HG02840 (cell line): ENCODE data around the gene LSMEM2.
"Not testable (repeated sequence)": the region's sequence is repeated elsewhere in the genome, so short reads cannot be mapped to it uniquely, and the experiment has no call there.

Source experiments
- ATAC-seq: cut with Tn5 transposase; IDR thresholded peaks from one replicate; pipeline ENCODE4 v1.9.1; 2021; ENCODE audit warnings: mild to moderate bottlenecking, moderate library complexity, moderate number of reproducible peaks; ENCODE audit not compliant: unreplicated experiment, low FRiP score

The LSMEM2 gene

GRCh38 chr3:50263478-50264382 lies 15.2 kb upstream of the LSMEM2 start:
- ATAC-seq = no peak

DNA sequence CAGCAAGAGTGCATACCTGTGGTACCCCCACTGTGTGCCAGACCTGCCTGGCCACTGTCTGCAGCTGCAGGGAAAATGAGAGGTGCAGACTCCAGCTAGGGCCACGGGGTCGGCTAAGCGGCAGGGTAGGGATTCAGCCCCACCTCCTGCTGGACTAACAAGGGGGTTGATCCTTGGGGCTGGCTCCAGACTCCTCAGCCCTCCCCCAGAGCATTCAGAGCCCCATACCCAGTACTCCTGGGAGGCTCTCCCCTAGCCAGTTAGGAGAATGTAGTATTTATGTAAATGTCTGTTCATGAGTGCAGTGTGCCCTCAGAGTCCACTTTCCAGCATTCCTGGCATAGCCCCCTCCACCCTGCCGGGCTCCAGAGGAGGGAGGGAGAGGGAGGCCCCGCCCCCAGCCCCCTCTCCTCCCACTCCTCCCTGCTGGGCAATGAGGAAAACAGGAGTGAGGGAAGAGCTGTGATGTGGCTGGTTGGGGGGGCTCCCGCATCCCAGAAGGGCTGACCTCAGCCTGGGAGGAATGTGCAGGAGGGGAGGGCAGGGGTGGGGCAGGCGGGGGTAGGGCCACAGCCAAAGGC lies 14.4 kb upstream of the LSMEM2 start:
- ATAC-seq = no peak

- ATAC-seq = no peak
These were observed 13.9 kb upstream of the LSMEM2 start for GRCh38 chr3:50264964-50265485.

- no peak for ATAC-seq
These were observed 13.3 kb upstream of the LSMEM2 start for GRCh38 chr3:50265571-50265970.

DNA sequence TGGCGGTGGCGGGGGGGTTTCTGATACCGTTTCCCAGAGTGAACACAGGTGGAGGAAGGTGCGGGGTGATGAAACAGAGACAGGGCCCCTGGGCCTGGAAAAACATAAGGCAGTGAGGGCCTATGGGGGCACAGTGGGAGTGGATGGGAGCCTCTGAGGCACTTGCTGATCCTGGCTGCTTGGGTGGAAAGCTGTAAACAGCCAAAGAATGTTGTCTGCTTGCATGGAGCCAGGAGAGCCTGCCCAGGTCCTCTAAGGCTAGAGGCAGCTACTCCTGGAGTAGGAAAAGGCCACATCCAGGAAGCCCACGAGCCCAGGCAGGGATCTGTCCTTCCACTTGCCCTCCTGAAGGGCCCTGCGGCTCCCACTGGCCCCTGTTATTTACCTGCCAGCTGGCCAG lies 12.9 kb upstream of the LSMEM2 start:
- ATAC-seq = no peak

DNA sequence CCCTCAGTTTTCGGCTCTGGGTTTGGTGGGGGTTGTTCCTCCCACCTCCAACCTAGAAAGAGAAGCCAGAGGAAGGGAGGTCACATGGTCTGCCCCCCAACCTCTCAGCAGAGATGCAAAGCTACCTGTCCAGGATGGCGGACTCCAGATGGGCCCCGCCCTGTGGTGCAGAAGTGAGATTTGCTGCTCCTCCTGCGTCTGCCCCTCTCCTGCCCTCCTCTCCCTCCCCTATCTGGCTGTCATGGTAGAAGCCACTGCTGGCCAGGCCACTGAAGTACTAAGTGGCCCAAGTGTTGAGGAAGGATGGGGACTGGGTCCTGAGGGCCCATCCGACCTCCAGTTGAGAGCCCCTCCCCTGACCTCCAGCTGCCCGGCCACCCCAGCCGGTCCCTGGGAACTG lies 12.1 kb upstream of the LSMEM2 start:
- no peak for ATAC-seq

DNA sequence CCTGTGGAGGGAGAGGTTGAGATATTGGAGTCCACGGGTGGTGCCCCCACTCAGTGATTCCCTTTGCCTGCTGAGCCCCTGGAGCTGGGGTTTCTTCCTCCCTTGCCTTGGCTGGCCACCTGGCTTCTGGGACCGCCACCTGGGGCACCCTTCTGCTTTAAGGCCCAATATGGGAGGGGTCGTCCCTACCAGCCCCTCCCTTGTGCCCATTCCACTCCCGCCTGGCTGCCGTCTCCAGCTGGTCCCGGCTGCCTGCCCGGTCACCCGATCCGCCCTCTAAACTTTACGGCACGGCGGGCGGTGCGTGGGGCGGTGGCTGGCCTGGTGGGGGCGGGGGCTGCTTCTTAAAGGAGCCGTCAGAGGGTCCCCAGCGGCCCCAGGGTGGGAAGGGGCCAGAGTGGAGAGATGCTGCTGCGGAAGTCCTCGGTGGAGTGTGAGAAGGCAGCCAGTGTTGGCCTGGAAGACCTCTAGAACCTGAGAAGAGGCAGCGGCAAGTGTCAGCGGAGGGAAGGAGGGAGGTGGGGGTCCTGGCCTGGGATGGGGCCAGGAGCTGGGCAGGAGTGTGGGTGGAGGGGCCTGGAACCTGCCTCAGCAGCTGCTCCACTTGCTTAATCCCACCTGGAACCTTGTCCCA lies 11.5 kb upstream of the LSMEM2 start:
- no peak for ATAC-seq

- no peak for ATAC-seq
These were observed 10.6 kb upstream of the LSMEM2 start for GRCh38 chr3:50268276-50268675.

DNA sequence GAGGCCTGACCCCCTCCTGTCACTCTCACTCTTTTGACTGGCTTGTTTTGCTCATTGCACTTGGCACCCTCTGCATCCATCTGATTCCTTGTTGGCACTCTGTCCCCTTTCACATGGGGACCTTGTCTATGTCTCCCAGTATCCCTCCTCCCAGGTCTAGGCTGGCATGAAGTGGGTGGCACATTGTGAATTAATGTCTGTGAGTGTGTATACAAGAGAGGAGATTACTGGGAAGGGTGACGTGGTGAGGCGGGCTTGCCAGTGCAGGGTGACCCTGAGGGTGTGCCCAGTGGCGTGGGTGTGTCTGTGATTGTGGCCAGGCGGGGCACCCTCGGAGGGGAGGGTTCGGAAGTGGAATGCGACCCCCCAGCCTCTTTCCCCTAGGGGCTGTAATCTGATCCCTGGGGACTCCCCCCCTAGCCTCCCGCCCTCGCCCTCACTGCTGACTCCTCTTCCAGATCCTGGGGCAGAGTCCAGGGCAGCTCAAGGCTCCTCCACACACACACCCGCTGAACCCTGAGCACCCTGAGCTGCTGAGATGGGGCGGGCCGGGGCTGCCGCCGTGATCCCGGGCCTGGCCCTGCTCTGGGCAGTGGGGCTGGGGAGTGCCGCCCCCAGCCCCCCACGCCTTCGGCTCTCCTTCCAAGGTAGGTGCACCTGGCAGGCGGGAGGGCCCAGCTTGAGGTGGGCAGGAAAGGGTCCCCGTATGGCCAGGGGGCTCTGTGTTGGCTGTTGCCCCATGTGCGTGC lies 10.0 kb upstream of the LSMEM2 start, which contains the start of gene SEMA3B:
TSS of gene SEMA3B (plus strand) at position 445 of the 749 bp plus-strand sequence. CDS start at position 539, 94 bp downstream.
- no peak for ATAC-seq

DNA sequence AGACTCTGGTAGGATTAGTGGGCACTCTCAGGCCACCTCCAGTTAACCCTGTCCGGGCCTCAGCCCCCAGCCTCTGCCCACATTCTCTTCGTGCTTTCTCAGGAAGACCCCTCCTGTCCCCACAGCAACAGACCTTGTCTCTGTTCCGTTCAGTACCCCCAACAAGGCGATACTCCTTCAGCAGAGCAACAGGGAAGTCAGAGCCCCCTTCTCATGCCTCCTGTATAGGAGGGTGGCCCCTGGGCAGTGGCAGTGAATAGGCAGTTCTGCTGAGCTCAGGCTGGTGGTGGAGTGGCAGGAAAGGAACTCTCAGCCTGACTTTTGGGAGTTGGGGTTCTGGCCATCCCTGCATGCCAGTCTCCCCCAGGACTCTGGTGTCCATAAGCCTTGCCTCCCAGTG lies 9.4 kb upstream of the LSMEM2 start:
- no peak for ATAC-seq

GRCh38 chr3:50269977-50270413 lies 8.9 kb upstream of the LSMEM2 start:
- ATAC-seq = no peak

DNA sequence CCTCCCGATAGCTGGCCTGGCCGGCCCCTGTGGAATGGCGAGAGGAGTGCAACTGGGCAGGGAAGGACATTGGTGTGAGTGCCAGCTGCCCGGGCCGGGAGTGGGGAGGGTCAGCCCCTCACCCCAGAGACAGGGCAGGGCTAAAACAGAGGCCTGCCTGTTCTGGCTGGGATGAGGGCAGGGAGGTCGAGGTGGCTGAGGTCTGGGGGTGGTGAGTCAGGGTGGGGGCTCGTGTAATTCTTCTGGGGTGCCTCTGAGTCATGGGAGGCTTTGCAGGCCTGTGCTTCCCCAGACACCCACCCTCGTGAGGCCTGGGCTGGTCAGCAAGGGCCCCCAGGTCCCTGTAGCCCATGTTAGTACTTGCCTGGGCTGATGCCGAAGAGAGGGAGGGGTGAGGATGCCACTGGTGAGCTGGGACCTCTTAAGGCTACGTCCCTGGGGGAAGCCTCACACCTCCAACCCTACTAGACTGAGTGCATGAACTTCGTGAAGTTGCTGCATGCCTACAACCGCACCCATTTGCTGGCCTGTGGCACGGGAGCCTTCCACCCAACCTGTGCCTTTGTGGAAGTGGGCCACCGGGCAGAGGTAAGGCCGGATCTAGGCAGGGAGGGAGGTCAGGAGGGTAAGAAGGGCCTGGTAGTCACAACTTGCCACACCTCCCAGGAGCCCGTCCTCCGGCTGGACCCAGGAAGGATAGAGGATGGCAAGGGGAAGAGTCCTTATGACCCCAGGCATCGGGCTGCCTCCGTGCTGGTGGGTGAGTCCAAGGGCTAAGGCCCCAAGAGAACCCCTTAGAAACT lies 8.3 kb upstream of the LSMEM2 start:
- no peak for ATAC-seq

DNA sequence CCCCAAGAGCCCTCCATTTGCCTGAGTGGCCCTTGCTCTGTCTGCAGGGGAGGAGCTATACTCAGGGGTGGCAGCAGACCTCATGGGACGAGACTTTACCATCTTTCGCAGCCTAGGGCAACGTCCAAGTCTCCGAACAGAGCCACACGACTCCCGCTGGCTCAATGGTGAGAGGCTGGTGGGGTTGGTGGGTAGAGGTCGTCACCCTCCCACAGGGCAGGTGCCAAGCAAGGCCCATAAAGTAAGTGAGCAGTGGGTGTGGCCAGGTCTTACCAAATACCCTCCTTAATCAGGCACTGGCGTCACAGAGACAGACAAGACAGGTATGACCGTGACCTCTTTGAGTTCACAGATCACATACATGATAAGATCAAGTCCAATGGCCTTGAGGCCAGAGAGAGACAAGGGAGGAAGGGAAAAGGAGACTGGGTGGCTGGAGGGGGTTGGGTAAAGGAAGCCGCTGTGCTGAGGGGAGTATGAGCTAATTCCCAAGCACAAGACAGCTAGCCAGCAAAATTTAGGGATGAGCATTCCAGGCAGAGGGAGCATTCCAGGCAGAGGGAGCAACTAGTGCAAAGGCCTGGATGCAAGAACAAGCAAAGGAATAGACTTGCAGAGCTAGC lies 7.5 kb upstream of the LSMEM2 start:
- ATAC-seq = no peak

GRCh38 chr3:50272538-50272910 lies 6.4 kb upstream of the LSMEM2 start:
- ATAC-seq = not testable (repeated sequence)

DNA sequence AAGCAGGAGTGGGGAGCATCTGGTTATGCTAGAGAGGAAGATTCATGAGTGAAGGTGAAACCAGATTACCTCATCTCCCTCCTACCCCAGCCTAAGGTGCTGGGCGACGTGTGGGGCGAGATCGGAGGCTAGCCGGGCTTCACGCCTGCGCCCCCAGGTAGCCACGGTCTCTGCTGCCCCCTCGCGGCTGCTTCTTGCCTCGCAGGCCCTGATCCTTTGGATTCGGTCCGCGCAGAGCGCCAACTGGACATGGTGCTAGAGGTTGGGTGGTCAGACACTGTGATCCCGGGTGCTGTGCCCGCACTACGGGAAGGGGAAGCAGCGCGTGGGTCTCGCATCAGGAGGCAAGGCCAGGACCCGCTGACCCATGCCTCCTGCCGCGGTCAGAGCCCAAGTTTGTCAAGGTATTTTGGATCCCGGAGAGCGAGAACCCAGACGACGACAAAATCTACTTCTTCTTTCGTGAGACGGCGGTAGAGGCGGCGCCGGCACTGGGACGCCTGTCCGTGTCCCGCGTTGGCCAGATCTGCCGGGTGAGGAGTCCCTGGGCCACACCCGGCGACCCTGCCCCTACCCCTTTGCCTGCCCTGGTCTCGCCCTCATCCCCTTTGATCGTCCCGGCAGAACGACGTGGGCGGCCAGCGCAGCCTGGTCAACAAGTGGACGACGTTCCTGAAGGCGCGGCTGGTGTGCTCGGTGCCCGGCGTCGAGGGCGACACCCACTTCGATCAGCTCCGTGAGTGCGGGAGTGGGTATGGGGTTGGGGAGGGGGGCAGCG lies 5.8 kb upstream of the LSMEM2 start:
- no peak for ATAC-seq

GRCh38 chr3:50273689-50274065 lies 5.2 kb upstream of the LSMEM2 start:
- no peak for ATAC-seq

DNA sequence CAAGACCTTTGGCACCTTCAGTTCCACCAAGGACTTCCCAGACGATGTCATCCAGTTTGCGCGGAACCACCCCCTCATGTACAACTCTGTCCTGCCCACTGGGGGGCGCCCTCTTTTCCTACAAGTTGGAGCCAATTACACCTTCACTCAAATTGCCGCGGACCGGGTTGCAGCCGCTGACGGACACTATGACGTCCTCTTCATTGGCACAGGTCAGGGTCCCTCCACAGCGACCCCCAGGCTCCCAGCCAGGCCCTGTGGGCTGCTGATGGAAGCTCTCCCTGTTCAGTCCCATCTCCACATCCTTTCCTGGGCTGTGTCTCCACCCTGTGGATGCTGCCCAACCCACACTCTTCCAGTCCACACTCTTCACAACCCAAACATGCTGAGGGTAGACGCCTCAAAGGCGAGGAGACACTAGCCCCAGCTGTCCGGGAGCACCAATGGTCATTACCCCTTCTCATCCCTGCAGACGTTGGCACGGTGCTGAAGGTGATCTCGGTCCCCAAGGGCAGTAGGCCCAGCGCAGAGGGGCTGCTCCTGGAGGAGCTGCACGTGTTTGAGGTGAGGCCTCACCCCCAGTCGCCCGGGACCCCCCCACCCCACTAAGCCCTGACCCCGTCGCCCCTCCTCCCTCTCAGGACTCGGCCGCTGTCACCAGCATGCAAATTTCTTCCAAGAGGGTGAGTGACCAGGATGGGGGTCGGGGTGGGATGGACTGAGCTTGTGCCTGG lies 4.3 kb upstream of the LSMEM2 start:
- no peak for ATAC-seq
